Tibial artery (tissue), 4 donors: ENCODE data around the gene SLC44A4.
A peak's percentile ranks its signal among the peaks of the same experiment; 100 is the strongest.

Experiments used
- DNase-seq, 2 donors: peaks; one replicate each; pipeline ENCODE4 v3.0.0-alpha.2; 2019
- H3K27ac ChIP-seq, 2 donors: fragments of 200-600 bp; sonication (generic) in 1 of 2; 1 replicate in 1 of 2; 2 replicates in 1 of 2; pipeline ENCODE4 v1.5.1; 2018 to 2019; ENCODE audit warnings: mild to moderate bottlenecking in 1 of 2
- H3K27me3 ChIP-seq, 2 donors: fragments of 200-600 bp; sonication (generic) in 1 of 2; one replicate each; pipeline versions ENCODE4 v1.5.1 to v1.6.0; 2016 to 2019
- H3K36me3 ChIP-seq, 3 donors: fragments of 200-600 bp; sonication (generic) in 2 of 3; one replicate each; pipeline ENCODE4 v1.5.1; 2016 to 2019; ENCODE audit warnings: mild to moderate bottlenecking in 2 of 3
- H3K4me1 ChIP-seq, 4 donors: fragments of 200-600 bp; sonication (generic) in 2 of 4; 1 replicate in 3 of 4; 2 replicates in 1 of 4; pipeline ENCODE4 v1.5.1; 2016 to 2019
- H3K4me3 ChIP-seq, 2 donors: fragments of 200-600 bp; sonication (generic) in 1 of 2; 1 replicate in 1 of 2; 2 replicates in 1 of 2; pipeline ENCODE4 v1.5.1; 2018 to 2019; ENCODE audit warnings: mild to moderate bottlenecking in 2 of 2
- H3K9me3 ChIP-seq, 3 donors: fragments of 200-600 bp; sonication (generic) in 1 of 3; one replicate each; pipeline ENCODE4 v1.5.1; 2016 to 2019
- CTCF ChIP-seq, 2 experiments: fragments of 200-600 bp in 1 of 2; fragments of 450-650 bp in 1 of 2; IDR thresholded peaks; one replicate each; pipeline ENCODE4 v1.5.1; 2017 to 2019; ENCODE audit warnings: antibody characterized with exemption in 2 of 2, mild to moderate bottlenecking in 1 of 2, moderate library complexity in 1 of 2
- intact Hi-C: fragments of 100-400 bp; cut with DNase I; formaldehyde crosslinking; loops from one replicate; pipeline ENCODE4 v1.15.0; 2023; ENCODE audit warnings: low total_unique reads

SLC44A4 gene

GRCh38 chr6:31834367-31835250 lies 44.2 kb downstream of the SLC44A4 start:
- Histone ChIP-seq H3K36me3 (peaks cover 26 to 29% (median 28%) of the 10 kb centered on the region in 3 donors), H3K27me3 (no peaks in the 10 kb centered on the region), H3K4me3 (peak overlapping the region; percentile 70 to 88), H3K4me1 (peaks cover 0 to 58% (median 52%) of the 10 kb centered on the region in 4 donors), H3K9me3 (no peaks in the 10 kb centered on the region), H3K27ac (peak overlapping the region; percentile 87 to 88)
- TF ChIP-seq CTCF (IDR thresholded peaks at IDR 0.05) = no peak
- peak; percentile 86 to 93 for DNase-seq
- intact Hi-C loops = loop anchor here (5.0 to 10.0 kb wide), 3 partner anchors 110 to 167 kb away; partner anchors contain the start of genes CSNK2B, DDAH2, LY6G5B and LY6G6C

- no peak for TF ChIP-seq CTCF (IDR thresholded peaks at IDR 0.05)
- Histone ChIP-seq H3K9me3 (no peaks in the 10 kb centered on the region), H3K27ac (peak overlapping the region; percentile 88), H3K36me3 (peaks cover 0 to under 1% (median 0%) of the 10 kb centered on the region in 3 donors), H3K4me1 (peaks cover 0 to 36% (median 33%) of the 10 kb centered on the region in 4 donors), H3K4me3 (peak overlapping the region in 1 of 2 donors; percentile 62), H3K27me3 (no peaks in the 10 kb centered on the region)
- intact Hi-C loops = loop anchor here (5.0 to 10.0 kb wide), 2 partner anchors 107 to 154 kb away; partner anchors contain the start of genes DDAH2, LY6G6C and MPIG6B
- no peak for DNase-seq
These were observed 47.2 kb downstream of the SLC44A4 start for GRCh38 chr6:31831350-31832215.

- no peak for TF ChIP-seq CTCF (IDR thresholded peaks at IDR 0.05)
- intact Hi-C loops = loop anchor here (5.0 to 10.0 kb wide), 2 partner anchors 106 to 154 kb away; partner anchors contain the start of genes DDAH2, LY6G6C and MPIG6B
- DNase-seq = no peak
- no peaks in the 10 kb centered on the region for H3K9me3 ChIP-seq
- H3K4me3 ChIP-seq = peak overlapping the region; percentile 62 to 77
- no peaks in the 10 kb centered on the region for H3K27me3 ChIP-seq
- H3K36me3 ChIP-seq = no peaks in the 10 kb centered on the region
- peaks cover 0 to 36% (median 33%) of the 10 kb centered on the region in 4 donors for H3K4me1 ChIP-seq
- H3K27ac ChIP-seq = peak overlapping the region; percentile 76 to 88
These were observed 47.9 kb downstream of the SLC44A4 start for GRCh38 chr6:31830886-31831335.

GRCh38 chr6:31829633-31830283 lies 49.0 kb downstream of the SLC44A4 start:
- Histone ChIP-seq H3K27ac (peak overlapping the region; percentile 76 to 88), H3K4me3 (peak overlapping the region; percentile 62 to 77), H3K4me1 (peaks cover 0 to 40% (median 33%) of the 10 kb centered on the region in 4 donors), H3K36me3 (no peaks in the 10 kb centered on the region), H3K27me3 (no peaks in the 10 kb centered on the region), H3K9me3 (no peaks in the 10 kb centered on the region)
- DNase-seq = no peak
- intact Hi-C loops = loop anchor here (5.0 to 10.0 kb wide), 2 partner anchors 105 to 152 kb away; partner anchors contain the start of genes DDAH2, LY6G6C and MPIG6B
- peak; percentile 8 to 35 for TF ChIP-seq CTCF (IDR thresholded peaks at IDR 0.05)
